ENCODE data around the gene PDXP. TPM values are rescaled to one million over a fixed set of nuclear protein-coding genes. Genes with fewer than 3 reads are reported as not detected.
"Not testable (repeated sequence)": the region's sequence is repeated elsewhere in the genome, so short reads cannot be mapped to it uniquely, and the experiment has no call there.

PDXP gene
- total RNA-seq, 1 experiment from 2014 or later: 10.5 TPM

DNA sequence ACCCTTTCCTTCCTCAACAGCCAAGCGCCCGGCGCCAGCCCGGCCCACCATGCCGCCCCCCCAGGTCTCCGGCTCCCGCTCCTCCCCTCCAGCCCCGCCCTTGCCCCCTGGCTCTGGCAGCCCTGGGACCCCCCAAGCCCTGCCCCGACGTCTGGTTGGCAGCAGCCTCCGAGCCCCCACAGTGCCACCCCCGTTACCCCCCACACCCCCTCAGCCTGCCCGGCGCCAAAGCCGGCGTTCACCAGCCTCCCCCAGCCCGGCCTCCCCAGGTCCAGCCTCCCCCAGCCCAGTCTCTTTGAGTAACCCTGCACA lies 3.3 kb upstream of the PDXP start:
- ChIA-PET POLR2A (no interaction called here), CTCF (interaction anchor here (1.1 to 2.5 kb wide), 2 partner anchors 11 to 26 kb away, joined by 3 to 7 read pairs; no protein-coding TSS in a partner anchor)
- no peak overlapping the region for H3K4me3 Mint-ChIP-seq (ENCODE audit: unreplicated experiment)
- BruUV-seq (replicated peaks): no TSS peak
- no peaks in the 10 kb centered on the region for H3K9me3 Mint-ChIP-seq (ENCODE audit: unreplicated experiment)
- no peak for DNase-seq (ENCODE audit: unreplicated experiment)
- peaks cover 6% of the 10 kb centered on the region for H3K36me3 Mint-ChIP-seq (ENCODE audit: insufficient read depth, unreplicated experiment)
- H3K27me3 Mint-ChIP-seq (ENCODE audit: insufficient read depth, unreplicated experiment): no peaks in the 10 kb centered on the region
- H3K4me1 Mint-ChIP-seq (ENCODE audit: insufficient read depth, unreplicated experiment): peaks cover 16% of the 10 kb centered on the region
- intact Hi-C loops (cut with micrococcal nuclease): no loop called here
- TF ChIP-seq, protein P1, sequence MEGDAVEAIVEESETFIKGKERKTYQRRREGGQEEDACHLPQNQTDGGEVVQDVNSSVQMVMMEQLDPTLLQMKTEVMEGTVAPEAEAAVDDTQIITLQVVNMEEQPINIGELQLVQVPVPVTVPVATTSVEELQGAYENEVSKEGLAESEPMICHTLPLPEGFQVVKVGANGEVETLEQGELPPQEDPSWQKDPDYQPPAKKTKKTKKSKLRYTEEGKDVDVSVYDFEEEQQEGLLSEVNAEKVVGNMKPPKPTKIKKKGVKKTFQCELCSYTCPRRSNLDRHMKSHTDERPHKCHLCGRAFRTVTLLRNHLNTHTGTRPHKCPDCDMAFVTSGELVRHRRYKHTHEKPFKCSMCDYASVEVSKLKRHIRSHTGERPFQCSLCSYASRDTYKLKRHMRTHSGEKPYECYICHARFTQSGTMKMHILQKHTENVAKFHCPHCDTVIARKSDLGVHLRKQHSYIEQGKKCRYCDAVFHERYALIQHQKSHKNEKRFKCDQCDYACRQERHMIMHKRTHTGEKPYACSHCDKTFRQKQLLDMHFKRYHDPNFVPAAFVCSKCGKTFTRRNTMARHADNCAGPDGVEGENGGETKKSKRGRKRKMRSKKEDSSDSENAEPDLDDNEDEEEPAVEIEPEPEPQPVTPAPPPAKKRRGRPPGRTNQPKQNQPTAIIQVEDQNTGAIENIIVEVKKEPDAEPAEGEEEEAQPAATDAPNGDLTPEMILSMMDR (IDR thresholded peaks at IDR 0.05; ENCODE audit: unreplicated experiment): no peak
- H3K27ac Mint-ChIP-seq (ENCODE audit: low read depth, unreplicated experiment): no peak overlapping the region

DNA sequence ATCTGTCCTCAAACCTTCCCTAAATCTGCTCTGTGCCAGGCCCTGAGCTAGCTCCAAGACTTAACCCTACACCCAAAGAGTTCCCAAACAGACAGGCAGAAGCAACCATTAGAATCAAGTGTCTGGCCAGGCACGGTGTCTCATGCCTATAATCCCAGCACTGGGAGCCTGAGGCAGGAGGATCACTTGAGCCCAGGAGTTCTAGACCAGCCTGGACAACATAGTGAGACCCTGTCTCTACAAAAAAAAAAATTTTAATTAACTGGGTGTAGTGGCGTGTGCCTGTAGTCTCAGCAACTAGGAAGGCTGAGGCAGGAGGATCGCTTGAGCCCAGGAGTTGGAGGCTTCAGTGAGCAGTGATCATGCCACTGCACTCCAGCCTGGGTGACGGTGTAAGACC lies 1.9 kb upstream of the PDXP start:
- H3K4me3 Mint-ChIP-seq (ENCODE audit: unreplicated experiment); intact Hi-C loops (cut with micrococcal nuclease); BruUV-seq (replicated peaks); DNase-seq (ENCODE audit: unreplicated experiment); H3K27ac Mint-ChIP-seq (ENCODE audit: low read depth, unreplicated experiment); H3K9me3 Mint-ChIP-seq (ENCODE audit: unreplicated experiment); H3K36me3 Mint-ChIP-seq (ENCODE audit: insufficient read depth, unreplicated experiment); H3K27me3 Mint-ChIP-seq (ENCODE audit: insufficient read depth, unreplicated experiment): not testable (repeated sequence)
- CTCF ChIA-PET: interaction anchor here (0.6 to 2.5 kb wide), 3 partner anchors 13 to 229 kb away, joined by 4 to 44 read pairs (median 7); no protein-coding TSS in a partner anchor
- POLR2A ChIA-PET: interaction anchor here (1.1 to 3.1 kb wide), 3 partner anchors 30 to 151 kb away, joined by 3 to 13 read pairs (median 6); partner anchors contain the start of genes GCAT and NOL12
- H3K4me1 Mint-ChIP-seq (ENCODE audit: insufficient read depth, unreplicated experiment): peaks cover 22% of the 10 kb centered on the region

DNA sequence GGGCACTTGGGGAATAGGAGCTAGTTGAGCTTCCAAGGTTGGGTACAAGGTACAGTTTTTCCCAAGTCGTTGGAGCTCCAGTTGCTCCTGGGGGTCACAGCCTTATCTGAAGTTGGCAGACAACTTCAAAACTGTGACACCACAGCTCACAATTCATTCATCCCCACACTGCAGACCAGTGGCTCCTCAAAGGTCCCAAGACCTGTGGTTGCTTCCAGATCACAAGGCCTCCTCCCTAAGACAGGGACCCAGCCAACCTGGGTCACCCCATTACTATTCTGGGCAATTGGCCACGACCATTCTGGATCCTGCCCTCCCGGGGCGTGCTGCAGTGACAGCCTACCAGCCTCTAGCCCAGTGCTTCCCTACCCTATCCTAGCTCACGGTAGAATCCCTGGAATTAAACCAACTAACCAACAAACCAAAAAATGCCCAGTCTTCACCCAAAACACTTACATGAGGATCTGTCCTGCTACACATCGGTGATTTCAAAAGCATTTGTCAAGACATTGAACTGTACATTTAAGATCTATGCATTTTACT lies 862 bp upstream of the PDXP start:
- TF ChIP-seq, protein P1 (IDR thresholded peaks at IDR 0.05; ENCODE audit: unreplicated experiment): no peak
- Mint-ChIP-seq H3K27me3 (ENCODE audit: insufficient read depth, unreplicated experiment) (no peaks in the 10 kb centered on the region), H3K4me3 (ENCODE audit: unreplicated experiment) (peak overlapping the region; percentile 89), H3K36me3 (ENCODE audit: insufficient read depth, unreplicated experiment) (peaks cover 18% of the 10 kb centered on the region), H3K27ac (ENCODE audit: low read depth, unreplicated experiment) (peak overlapping the region; percentile 87), H3K9me3 (ENCODE audit: unreplicated experiment) (no peaks in the 10 kb centered on the region), H3K4me1 (ENCODE audit: insufficient read depth, unreplicated experiment) (peaks cover 22% of the 10 kb centered on the region)
- POLR2A ChIA-PET: interaction anchor here (0.7 to 3.6 kb wide), 31 partner anchors 9 to 239 kb away, joined by 3 to 49 read pairs (median 5); partner anchors contain the start of genes ANKRD54, GCAT, GGA1 and LGALS1
- CTCF ChIA-PET: interaction anchor here (0.6 to 5.2 kb wide), 7 partner anchors 12 to 204 kb away, joined by 3 to 44 read pairs (median 3); no protein-coding TSS in a partner anchor
- DNase-seq (ENCODE audit: unreplicated experiment): no peak
- BruUV-seq (replicated peaks): TSS peak; percentile 100
- intact Hi-C loops (cut with micrococcal nuclease): loop anchor here (1.0 to 2.0 kb wide), 2 partner anchors 14 to 19 kb away; no protein-coding TSS in a partner anchor

DNA sequence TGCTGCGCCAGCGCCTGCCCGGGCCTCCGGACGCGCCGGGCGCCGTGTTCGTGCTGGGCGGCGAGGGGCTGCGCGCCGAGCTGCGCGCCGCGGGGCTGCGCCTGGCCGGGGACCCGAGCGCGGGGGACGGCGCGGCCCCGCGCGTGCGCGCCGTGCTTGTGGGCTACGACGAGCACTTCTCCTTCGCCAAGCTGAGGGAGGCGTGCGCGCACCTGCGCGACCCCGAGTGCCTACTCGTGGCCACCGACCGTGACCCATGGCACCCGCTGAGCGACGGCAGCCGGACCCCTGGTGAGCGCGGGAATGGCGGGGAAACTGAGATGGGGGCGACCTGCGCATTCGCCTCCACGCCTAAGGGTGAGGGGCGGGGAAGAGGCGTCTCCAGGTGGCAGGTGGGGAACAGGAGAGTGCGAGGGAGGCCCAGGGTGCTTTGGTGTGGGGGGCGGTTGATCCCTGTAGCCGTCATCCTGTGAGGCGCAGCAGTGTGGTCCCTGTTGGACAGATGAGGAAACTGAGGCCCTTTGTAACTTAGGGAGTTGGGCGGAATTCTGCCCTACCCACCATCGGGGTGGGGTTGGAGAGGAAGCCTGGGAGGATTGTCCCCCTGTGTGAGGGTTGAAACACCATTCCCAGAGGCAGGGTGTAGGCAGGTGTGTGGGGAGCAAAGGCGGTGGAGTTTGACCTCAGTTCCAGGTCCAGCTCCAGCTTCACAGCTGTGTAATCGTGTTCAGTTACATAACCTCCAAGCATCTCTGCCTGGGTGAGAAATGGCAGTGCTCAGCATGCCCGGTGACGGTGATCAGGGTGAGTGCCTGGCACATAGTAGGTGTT lies 758 bp downstream of the PDXP start:
- BruUV-seq (replicated peaks): no TSS peak
- H3K4me3 Mint-ChIP-seq (ENCODE audit: unreplicated experiment): peak overlapping the region; percentile 89
- peaks cover 22% of the 10 kb centered on the region for H3K4me1 Mint-ChIP-seq (ENCODE audit: insufficient read depth, unreplicated experiment)
- CTCF ChIA-PET: interaction anchor here (0.6 to 5.2 kb wide), 4 partner anchors 11 to 88 kb away, joined by 3 to 30 read pairs (median 4); no protein-coding TSS in a partner anchor
- POLR2A ChIA-PET: interaction anchor here (0.6 to 3.6 kb wide), 17 partner anchors 9 to 294 kb away, joined by 3 to 49 read pairs (median 10); partner anchors contain the start of genes C22orf23, GCAT, GGA1 and LGALS1
- H3K9me3 Mint-ChIP-seq (ENCODE audit: unreplicated experiment): no peaks in the 10 kb centered on the region
- H3K27me3 Mint-ChIP-seq (ENCODE audit: insufficient read depth, unreplicated experiment): no peaks in the 10 kb centered on the region
- H3K36me3 Mint-ChIP-seq (ENCODE audit: insufficient read depth, unreplicated experiment): peaks cover 22% of the 10 kb centered on the region
- no peak for DNase-seq (ENCODE audit: unreplicated experiment)
- H3K27ac Mint-ChIP-seq (ENCODE audit: low read depth, unreplicated experiment): no peak overlapping the region
- TF ChIP-seq, protein P1 (IDR thresholded peaks at IDR 0.05; ENCODE audit: unreplicated experiment): no peak
- intact Hi-C loops (cut with micrococcal nuclease): loop anchor here (2.0 kb wide), 1 partner anchor 18 kb away; no protein-coding TSS in a partner anchor
